Neural cell (in vitro differentiated cells): Measurements from ENCODE around the gene NUDT7. TPM values are rescaled to one million over a fixed set of nuclear protein-coding genes. Genes with fewer than 3 reads are reported as not detected.

ENCODE experiments used
- H2AFZ ChIP-seq: fragments of 200-600, 300-800 bp; sonication (generic), shearing (Covaris generic); 2 replicates; pipeline ENCODE4 v1.6.0; 2014; ENCODE audit warnings: low read depth, mild to moderate bottlenecking, antibody characterized with exemption, low read length, moderate library complexity
- H3F3A ChIP-seq: fragments of 200-600 bp; shearing (Covaris generic); 2 replicates; pipeline ENCODE4 v1.6.1; 2016; ENCODE audit warnings: mild to moderate bottlenecking, moderate library complexity, mixed read lengths, antibody characterized with exemption, low read length; ENCODE audit not compliant: insufficient read depth, poor library complexity, severe bottlenecking
- H3K27ac ChIP-seq: fragments of 200-600, 300-800 bp; sonication (generic), shearing (Covaris generic); 2 replicates; pipeline ENCODE4 v1.5.1; 2014; ENCODE audit warnings: mild to moderate bottlenecking, low read length, moderate library complexity
- H3K27me3 ChIP-seq: fragments of 300-800, 200-600 bp; sonication (generic), shearing (Covaris generic); 2 replicates; pipeline ENCODE4 v1.6.0; 2014; ENCODE audit warnings: mild to moderate bottlenecking, low read depth, low read length, moderate library complexity; ENCODE audit not compliant: insufficient read depth
- H3K36me3 ChIP-seq: fragments of 300-800, 200-600 bp; sonication (generic), shearing (Covaris generic); 2 replicates; pipeline ENCODE4 v1.5.1; 2014; ENCODE audit warnings: mild to moderate bottlenecking, antibody characterized with exemption, low read length, moderate library complexity; ENCODE audit not compliant: insufficient read depth
- H3K4me2 ChIP-seq: fragments of 300-800, 200-600 bp; sonication (generic), shearing (Covaris generic); 2 replicates; pipeline ENCODE4 v1.6.0; 2014; ENCODE audit warnings: mild to moderate bottlenecking, low read length
- H3K4me3 ChIP-seq: fragments of 300-800, 200-600 bp; sonication (generic), shearing (Covaris generic); 2 replicates; pipeline ENCODE4 v1.5.1; 2014; ENCODE audit warnings: mild to moderate bottlenecking, low read length, moderate library complexity
- H3K79me2 ChIP-seq: fragments of 200-600 bp; shearing (Covaris generic); replicated peaks from 2 replicates; pipeline ENCODE4 v1.6.0; 2014; ENCODE audit warnings: mild to moderate bottlenecking, low read length, moderate library complexity; ENCODE audit not compliant: insufficient read depth
- H3K9ac ChIP-seq: fragments of 300-800, 200-600 bp; sonication (generic), shearing (Covaris generic); 2 replicates; pipeline ENCODE4 v1.6.1; 2016; ENCODE audit warnings: mild to moderate bottlenecking, low read length, mixed read lengths
- H3K9me2 ChIP-seq: fragments of 200-600 bp; shearing (Covaris generic); 2 replicates; pipeline ENCODE4 v1.6.1; 2016; ENCODE audit warnings: mild to moderate bottlenecking, low read length, mixed read lengths; ENCODE audit not compliant: insufficient read depth
- H3K9me3 ChIP-seq: fragments of 200-600, 300-800 bp; sonication (generic), shearing (Covaris generic); 2 replicates; pipeline ENCODE4 v1.6.1; 2016; ENCODE audit warnings: mild to moderate bottlenecking, mixed run types, low read length, moderate library complexity, mixed read lengths
- H4K20me1 ChIP-seq: fragments of 200-600 bp; shearing (Covaris generic); 2 replicates; pipeline ENCODE4 v1.6.1; 2016; ENCODE audit warnings: mild to moderate bottlenecking, mixed run types; ENCODE audit not compliant: insufficient read depth
- CTCF ChIP-seq: fragments of 450-650 bp; IDR thresholded peaks from 2 replicates; pipeline ENCODE4 v1.5.1; 2014; ENCODE audit warnings: antibody characterized with exemption, mild to moderate bottlenecking, moderate library complexity; ENCODE audit not compliant: poor library complexity, severe bottlenecking
- EP300 ChIP-seq: fragments of 450-650 bp; conservative IDR thresholded peaks from 2 replicates; pipeline ENCODE4 v1.6.1; 2014; ENCODE audit warnings: antibody characterized with exemption, mild to moderate bottlenecking, moderate library complexity; ENCODE audit not compliant: poor library complexity, severe bottlenecking
- EZH2 ChIP-seq: fragments of 200-600, 300-800 bp; shearing (Covaris generic), sonication (generic); IDR thresholded peaks from 2 replicates; pipeline ENCODE4 v1.6.1; 2014; ENCODE audit warnings: antibody characterized with exemption, low read length, borderline replicate concordance, mild to moderate bottlenecking; ENCODE audit not compliant: insufficient read depth, poor library complexity, severe bottlenecking
- MXI1 ChIP-seq: fragments of 450-650 bp; conservative IDR thresholded peaks from 2 replicates; pipeline ENCODE4 v1.6.1; 2014; ENCODE audit warnings: antibody characterized with exemption, mild to moderate bottlenecking; ENCODE audit not compliant: poor library complexity, severe bottlenecking
- POLR2AphosphoS5 ChIP-seq: IDR thresholded peaks from 2 replicates; pipeline ENCODE4 v1.6.1; 2012
- RAD21 ChIP-seq: fragments of 450-650 bp; conservative IDR thresholded peaks from 2 replicates; pipeline ENCODE4 v1.6.1; 2014; ENCODE audit warnings: antibody characterized with exemption, mild to moderate bottlenecking, moderate library complexity
- REST ChIP-seq: IDR thresholded peaks from 2 replicates; pipeline ENCODE4 v1.6.1; 2012; ENCODE audit warnings: borderline replicate concordance
- SMC3 ChIP-seq: fragments of 450-650 bp; conservative IDR thresholded peaks from 2 replicates; pipeline ENCODE4 v1.6.1; 2014; ENCODE audit warnings: antibody characterized with exemption, mild to moderate bottlenecking, moderate library complexity; ENCODE audit not compliant: poor library complexity
- TAF1 ChIP-seq: IDR thresholded peaks from 2 replicates; pipeline ENCODE4 v1.6.1; 2012; ENCODE audit warnings: low read depth
- polyA plus RNA-seq: library from polyadenylated mRNA; depleted of rRNA; stranded (reverse); fragments of >200 nt; gene quantifications from 2 replicates; pipeline ENCODE4 v1.2.3, GENCODE V29; 2014

The NUDT7 gene
- polyA plus RNA-seq, 1 donor from 2014 or later, result 13.9 TPM

GRCh38 chr16:77788181-77789084 lies 66.1 kb downstream of the NUDT7 start, which contains the start of gene VAT1L:
TSS of gene VAT1L (plus strand) at chr16:77788564. CDS start at chr16:77788683, 119 bp downstream.
- H2AFZ ChIP-seq, result peak within 1 kb of the TSS; percentile 44
- H3K27me3 ChIP-seq, result no peaks in the 10 kb centered on the region
- H3K27ac ChIP-seq, result peak within 1 kb of the TSS; percentile 55
- H3K4me3 ChIP-seq, result peak within 1 kb of the TSS; percentile 98
- no peaks in the 10 kb centered on the region for H3F3A ChIP-seq
- no peaks in the 10 kb centered on the region for H3K9me2 ChIP-seq
- TF ChIP-seq TAF1, result peak; percentile 75
- peak; percentile 51 for TF ChIP-seq RAD21
- peak; percentile 55 for TF ChIP-seq SMC3
- peak; percentile 61 for TF ChIP-seq POLR2AphosphoS5
- TF ChIP-seq CTCF, result peak; percentile 19
- TF ChIP-seq MXI1, result peak; percentile 66
- TF ChIP-seq EZH2, result no peak
- peak; percentile 46 for TF ChIP-seq REST
- peak; percentile 44 for TF ChIP-seq EP300
- peak within 1 kb of the TSS; percentile 77 for H3K9ac ChIP-seq
- H4K20me1 ChIP-seq, result no peaks in the 10 kb centered on the region
- peaks cover 34% of the 10 kb centered on the region for H3K79me2 ChIP-seq
- H3K36me3 ChIP-seq, result no peaks in the 10 kb centered on the region
- H3K4me2 ChIP-seq, result peak within 1 kb of the TSS; percentile 96
- H3K9me3 ChIP-seq, result no peaks in the 10 kb centered on the region

GRCh38 chr16:77789085-77790008 lies 67.0 kb downstream of the NUDT7 start:
- H3K79me2 ChIP-seq, result peaks cover 35% of the 10 kb centered on the region
- no peaks in the 10 kb centered on the region for H3K27me3 ChIP-seq
- H3K4me2 ChIP-seq, result peak overlapping the region; percentile 96
- peak overlapping the region; percentile 55 for H3K27ac ChIP-seq
- H3K4me3 ChIP-seq, result peak overlapping the region; percentile 98
- H3K9me2 ChIP-seq, result no peaks in the 10 kb centered on the region
- no peaks in the 10 kb centered on the region for H3K36me3 ChIP-seq
- H3K9me3 ChIP-seq, result no peaks in the 10 kb centered on the region
- H3K9ac ChIP-seq, result peak overlapping the region; percentile 77
- H4K20me1 ChIP-seq, result no peaks in the 10 kb centered on the region
- peak overlapping the region; percentile 44 for H2AFZ ChIP-seq
- TF ChIP-seq SMC3 (no peak), POLR2AphosphoS5 (no peak), REST (no peak), CTCF (no peak), RAD21 (no peak)
- H3F3A ChIP-seq, result no peaks in the 10 kb centered on the region
